Measurements from ENCODE around the gene SMIM8. TPM values are rescaled to one million over a fixed set of nuclear protein-coding genes. Genes with fewer than 3 reads are reported as not detected.

SMIM8 gene
- total RNA-seq, 2 experiments from 2014 or later = 11.9 to 12.2 TPM

GRCh38 chr6:87344731-87345130 lies 22.3 kb downstream of the SMIM8 start, which contains the start of gene C6orf163:
TSS of gene C6orf163 (plus strand) at chr6:87344813. CDS start at chr6:87345100, 287 bp downstream.
- H3K4me3 Mint-ChIP-seq = no peak within 1 kb of the TSS
- ATAC-seq (ENCODE audit: low read depth) = no peak
- H3K9me3 Mint-ChIP-seq = no peaks in the 10 kb centered on the region
- POLR2A ChIA-PET = no interaction called here
- DNase-seq = no peak
- peak within 1 kb of the TSS; percentile 45 for H3K27ac Mint-ChIP-seq
- H3K4me1 Mint-ChIP-seq = no peaks in the 10 kb centered on the region
- no peaks in the 10 kb centered on the region for H3K27me3 Mint-ChIP-seq
- H3K36me3 Mint-ChIP-seq = peaks cover 11% of the 10 kb centered on the region

GRCh38 chr6:87346700-87347099 lies 24.3 kb downstream of the SMIM8 start:
- Mint-ChIP-seq H3K27me3 (no peaks in the 10 kb centered on the region), H3K9me3 (no peaks in the 10 kb centered on the region), H3K4me1 (no peaks in the 10 kb centered on the region), H3K36me3 (peaks cover 8% of the 10 kb centered on the region), H3K27ac (no peak overlapping the region), H3K4me3 (no peak overlapping the region)
- ATAC-seq (ENCODE audit: low read depth) = no peak
- no peak for DNase-seq
- POLR2A ChIA-PET = no interaction called here

GRCh38 chr6:87349896-87350295 lies 27.5 kb downstream of the SMIM8 start:
- peaks cover 4% of the 10 kb centered on the region for H3K36me3 Mint-ChIP-seq
- DNase-seq (no peak), ATAC-seq (ENCODE audit: low read depth) (no peak)
- no peaks in the 10 kb centered on the region for H3K4me1 Mint-ChIP-seq
- no peaks in the 10 kb centered on the region for H3K27me3 Mint-ChIP-seq
- H3K9me3 Mint-ChIP-seq = no peaks in the 10 kb centered on the region
- no peak overlapping the region for H3K27ac Mint-ChIP-seq
- POLR2A ChIA-PET = no interaction called here
- H3K4me3 Mint-ChIP-seq = no peak overlapping the region

GRCh38 chr6:87350516-87350915 lies 28.1 kb downstream of the SMIM8 start:
- Mint-ChIP-seq H3K9me3 (no peaks in the 10 kb centered on the region), H3K36me3 (peaks cover 2% of the 10 kb centered on the region), H3K4me3 (no peak overlapping the region), H3K27me3 (no peaks in the 10 kb centered on the region), H3K27ac (no peak overlapping the region), H3K4me1 (no peaks in the 10 kb centered on the region)
- no peak for DNase-seq
- POLR2A ChIA-PET = no interaction called here
- ATAC-seq (ENCODE audit: low read depth) = no peak

GRCh38 chr6:87351583-87351982 lies 29.2 kb downstream of the SMIM8 start:
- DNase-seq (no peak), ATAC-seq (ENCODE audit: low read depth) (no peak)
- POLR2A ChIA-PET = no interaction called here
- Mint-ChIP-seq H3K27ac (no peak overlapping the region), H3K4me3 (no peak overlapping the region), H3K4me1 (no peaks in the 10 kb centered on the region), H3K36me3 (peaks cover 2% of the 10 kb centered on the region), H3K9me3 (no peaks in the 10 kb centered on the region), H3K27me3 (no peaks in the 10 kb centered on the region)

- Mint-ChIP-seq H3K27me3 (no peaks in the 10 kb centered on the region), H3K4me3 (no peak overlapping the region), H3K9me3 (no peaks in the 10 kb centered on the region), H3K27ac (no peak overlapping the region), H3K4me1 (no peaks in the 10 kb centered on the region), H3K36me3 (peaks cover 5% of the 10 kb centered on the region)
- DNase-seq (no peak), ATAC-seq (ENCODE audit: low read depth) (no peak)
- POLR2A ChIA-PET = no interaction called here
Measured at GRCh38 chr6:87356181-87356580, 33.8 kb downstream of the SMIM8 start.

GRCh38 chr6:87357479-87358196 lies 35.2 kb downstream of the SMIM8 start:
- ATAC-seq (ENCODE audit: low read depth) (no peak), DNase-seq (no peak)
- Mint-ChIP-seq H3K36me3 (peaks cover 7% of the 10 kb centered on the region), H3K4me3 (no peak overlapping the region), H3K27ac (no peak overlapping the region), H3K9me3 (no peaks in the 10 kb centered on the region), H3K4me1 (no peaks in the 10 kb centered on the region), H3K27me3 (no peaks in the 10 kb centered on the region)
- POLR2A ChIA-PET = no interaction called here

GRCh38 chr6:87364602-87365252 lies 42.3 kb downstream of the SMIM8 start:
- H3K27ac Mint-ChIP-seq = no peak overlapping the region
- POLR2A ChIA-PET = no interaction called here

GRCh38 chr6:87366072-87366827 lies 43.9 kb downstream of the SMIM8 start:
- Mint-ChIP-seq H3K27me3 (no peaks in the 10 kb centered on the region), H3K4me1 (no peaks in the 10 kb centered on the region), H3K4me3 (no peak overlapping the region), H3K9me3 (peaks cover 8% of the 10 kb centered on the region), H3K27ac (no peak overlapping the region), H3K36me3 (peaks cover 12% of the 10 kb centered on the region)
- no peak for ATAC-seq (ENCODE audit: low read depth)
- no peak for DNase-seq
- POLR2A ChIA-PET = no interaction called here

More at GRCh38 chr6:87364602-87365252, 42.3 kb downstream of the SMIM8 start:
- Mint-ChIP-seq H3K4me3 (no peak overlapping the region), H3K9me3 (peaks cover 8% of the 10 kb centered on the region), H3K27me3 (no peaks in the 10 kb centered on the region), H3K4me1 (no peaks in the 10 kb centered on the region), H3K36me3 (peaks cover 14% of the 10 kb centered on the region)
- DNase-seq (no peak), ATAC-seq (ENCODE audit: low read depth) (no peak)

- Mint-ChIP-seq H3K36me3 (peaks cover 10% of the 10 kb centered on the region), H3K4me3 (no peak overlapping the region), H3K9me3 (peaks cover 8% of the 10 kb centered on the region), H3K4me1 (no peaks in the 10 kb centered on the region), H3K27me3 (no peaks in the 10 kb centered on the region), H3K27ac (no peak overlapping the region)
- ATAC-seq (ENCODE audit: low read depth) (no peak), DNase-seq (no peak)
- POLR2A ChIA-PET = no interaction called here
Measured at GRCh38 chr6:87366899-87367298, 44.5 kb downstream of the SMIM8 start.

GRCh38 chr6:87373377-87373776 lies 51.0 kb downstream of the SMIM8 start:
- no peak overlapping the region for H3K4me3 Mint-ChIP-seq
- no peak overlapping the region for H3K27ac Mint-ChIP-seq
- POLR2A ChIA-PET = no interaction called here
- no peaks in the 10 kb centered on the region for H3K9me3 Mint-ChIP-seq
- no peaks in the 10 kb centered on the region for H3K27me3 Mint-ChIP-seq
- no peak for ATAC-seq (ENCODE audit: low read depth)
- DNase-seq = no peak
- peaks cover 5% of the 10 kb centered on the region for H3K36me3 Mint-ChIP-seq
- no peaks in the 10 kb centered on the region for H3K4me1 Mint-ChIP-seq

GRCh38 chr6:87375315-87375714 lies 52.9 kb downstream of the SMIM8 start:
- DNase-seq (no peak), ATAC-seq (ENCODE audit: low read depth) (no peak)
- H3K9me3 Mint-ChIP-seq = no peaks in the 10 kb centered on the region
- POLR2A ChIA-PET = no interaction called here
- no peak overlapping the region for H3K27ac Mint-ChIP-seq
- H3K4me1 Mint-ChIP-seq = no peaks in the 10 kb centered on the region
- no peak overlapping the region for H3K4me3 Mint-ChIP-seq
- H3K36me3 Mint-ChIP-seq = peaks cover 3% of the 10 kb centered on the region
- no peaks in the 10 kb centered on the region for H3K27me3 Mint-ChIP-seq

- DNase-seq (no peak), ATAC-seq (ENCODE audit: low read depth) (no peak)
- Mint-ChIP-seq H3K4me3 (no peak overlapping the region), H3K27ac (no peak overlapping the region), H3K9me3 (no peaks in the 10 kb centered on the region), H3K27me3 (no peaks in the 10 kb centered on the region), H3K36me3 (peaks cover 3% of the 10 kb centered on the region), H3K4me1 (no peaks in the 10 kb centered on the region)
- POLR2A ChIA-PET = no interaction called here
Measured at GRCh38 chr6:87376643-87377042, 54.3 kb downstream of the SMIM8 start.

GRCh38 chr6:87378947-87379346 lies 56.6 kb downstream of the SMIM8 start:
- Mint-ChIP-seq H3K4me1 (no peaks in the 10 kb centered on the region), H3K9me3 (no peaks in the 10 kb centered on the region), H3K27me3 (no peaks in the 10 kb centered on the region), H3K27ac (no peak overlapping the region), H3K36me3 (peaks cover 3% of the 10 kb centered on the region), H3K4me3 (no peak overlapping the region)
- ATAC-seq (ENCODE audit: low read depth) = no peak
- no peak for DNase-seq
- POLR2A ChIA-PET = no interaction called here

All from activated naive CD8-positive, alpha-beta T cell treated with anti-CD3 and anti-CD28 coated beads, Interleukin-2, amount 10 ng/mL, durations not matched to agents 7 days and 5 days (primary cell).